Ishikawa (cell line): ENCODE measurements around the gene SEC14L6.

Experiments
- CREB1 ChIP-seq: IDR thresholded peaks from 2 replicates; pipeline ENCODE4 v1.6.1; 2012; ENCODE audit warnings: low read depth
- EP300 ChIP-seq: IDR thresholded peaks from 2 replicates; pipeline ENCODE4 v1.6.1; 2012; ENCODE audit warnings: borderline replicate concordance
- RAD21 ChIP-seq: IDR thresholded peaks from 2 replicates; pipeline ENCODE4 v1.6.1; 2012; ENCODE audit warnings: low read depth
- TEAD4 ChIP-seq: IDR thresholded peaks from 2 replicates; pipeline ENCODE4 v1.6.1; 2012
- USF1 ChIP-seq: IDR thresholded peaks from 2 replicates; pipeline ENCODE4 v1.6.1; 2012
- ZBTB7A ChIP-seq: IDR thresholded peaks from 2 replicates; pipeline ENCODE4 v1.6.1; 2012; ENCODE audit warnings: low read depth
- TF ChIP-seq, protein P1 (sequence below): IDR thresholded peaks from 2 replicates; pipeline ENCODE4 v1.6.1; 2012; ENCODE audit warnings: low read depth, mild to moderate bottlenecking

DNA sequence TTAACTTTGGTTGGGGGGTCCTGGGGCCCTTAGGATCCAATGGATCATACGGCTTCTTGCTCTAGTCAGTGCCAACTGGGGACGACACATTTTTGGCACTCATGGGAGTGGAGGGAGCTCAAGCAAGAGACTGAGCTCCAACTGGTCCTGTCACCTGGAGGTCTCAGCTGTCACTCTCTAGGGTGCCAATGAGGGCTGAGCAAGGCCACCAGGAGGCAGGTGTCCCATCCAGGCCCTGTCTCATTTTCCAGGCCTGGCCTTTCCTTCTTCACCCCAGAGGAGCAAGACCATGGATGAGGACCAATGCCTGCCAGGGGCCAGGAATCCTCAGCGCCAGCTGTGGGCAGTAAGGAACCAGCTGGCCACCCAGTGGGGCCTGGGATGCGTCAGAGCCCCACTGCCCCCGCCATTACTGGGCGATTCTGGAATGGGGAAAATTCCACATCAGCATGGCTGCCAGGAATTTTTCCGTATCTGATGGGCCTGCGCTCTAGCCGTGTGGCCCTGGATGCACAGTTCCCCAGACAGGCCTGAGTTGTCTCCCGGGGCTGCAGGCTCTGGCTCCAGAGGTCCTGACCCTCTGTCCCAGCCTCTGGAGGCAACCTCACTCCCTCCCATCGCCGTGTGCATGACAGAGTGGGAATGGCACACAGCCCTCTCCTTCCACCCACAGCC, 28.6 kb upstream of the SEC14L6 start:
- TF ChIP-seq, protein P1, sequence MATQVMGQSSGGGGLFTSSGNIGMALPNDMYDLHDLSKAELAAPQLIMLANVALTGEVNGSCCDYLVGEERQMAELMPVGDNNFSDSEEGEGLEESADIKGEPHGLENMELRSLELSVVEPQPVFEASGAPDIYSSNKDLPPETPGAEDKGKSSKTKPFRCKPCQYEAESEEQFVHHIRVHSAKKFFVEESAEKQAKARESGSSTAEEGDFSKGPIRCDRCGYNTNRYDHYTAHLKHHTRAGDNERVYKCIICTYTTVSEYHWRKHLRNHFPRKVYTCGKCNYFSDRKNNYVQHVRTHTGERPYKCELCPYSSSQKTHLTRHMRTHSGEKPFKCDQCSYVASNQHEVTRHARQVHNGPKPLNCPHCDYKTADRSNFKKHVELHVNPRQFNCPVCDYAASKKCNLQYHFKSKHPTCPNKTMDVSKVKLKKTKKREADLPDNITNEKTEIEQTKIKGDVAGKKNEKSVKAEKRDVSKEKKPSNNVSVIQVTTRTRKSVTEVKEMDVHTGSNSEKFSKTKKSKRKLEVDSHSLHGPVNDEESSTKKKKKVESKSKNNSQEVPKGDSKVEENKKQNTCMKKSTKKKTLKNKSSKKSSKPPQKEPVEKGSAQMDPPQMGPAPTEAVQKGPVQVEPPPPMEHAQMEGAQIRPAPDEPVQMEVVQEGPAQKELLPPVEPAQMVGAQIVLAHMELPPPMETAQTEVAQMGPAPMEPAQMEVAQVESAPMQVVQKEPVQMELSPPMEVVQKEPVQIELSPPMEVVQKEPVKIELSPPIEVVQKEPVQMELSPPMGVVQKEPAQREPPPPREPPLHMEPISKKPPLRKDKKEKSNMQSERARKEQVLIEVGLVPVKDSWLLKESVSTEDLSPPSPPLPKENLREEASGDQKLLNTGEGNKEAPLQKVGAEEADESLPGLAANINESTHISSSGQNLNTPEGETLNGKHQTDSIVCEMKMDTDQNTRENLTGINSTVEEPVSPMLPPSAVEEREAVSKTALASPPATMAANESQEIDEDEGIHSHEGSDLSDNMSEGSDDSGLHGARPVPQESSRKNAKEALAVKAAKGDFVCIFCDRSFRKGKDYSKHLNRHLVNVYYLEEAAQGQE = no peak
- no peak for TF ChIP-seq ZBTB7A
- no peak for TF ChIP-seq CREB1
- TF ChIP-seq RAD21 = no peak
- TF ChIP-seq EP300 = no peak
- TF ChIP-seq TEAD4 = no peak
- no peak for TF ChIP-seq USF1
